Measurements from ENCODE around the gene HPX. TPM values are rescaled to one million over a fixed set of nuclear protein-coding genes. Genes with fewer than 3 reads are reported as not detected.

Gene HPX, protein sequence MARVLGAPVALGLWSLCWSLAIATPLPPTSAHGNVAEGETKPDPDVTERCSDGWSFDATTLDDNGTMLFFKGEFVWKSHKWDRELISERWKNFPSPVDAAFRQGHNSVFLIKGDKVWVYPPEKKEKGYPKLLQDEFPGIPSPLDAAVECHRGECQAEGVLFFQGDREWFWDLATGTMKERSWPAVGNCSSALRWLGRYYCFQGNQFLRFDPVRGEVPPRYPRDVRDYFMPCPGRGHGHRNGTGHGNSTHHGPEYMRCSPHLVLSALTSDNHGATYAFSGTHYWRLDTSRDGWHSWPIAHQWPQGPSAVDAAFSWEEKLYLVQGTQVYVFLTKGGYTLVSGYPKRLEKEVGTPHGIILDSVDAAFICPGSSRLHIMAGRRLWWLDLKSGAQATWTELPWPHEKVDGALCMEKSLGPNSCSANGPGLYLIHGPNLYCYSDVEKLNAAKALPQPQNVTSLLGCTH
- 1 to 10 TPM in 1 of 2 donors, under 1 TPM in 1; 0.58 to 1.3 TPM for total RNA-seq

DNA sequence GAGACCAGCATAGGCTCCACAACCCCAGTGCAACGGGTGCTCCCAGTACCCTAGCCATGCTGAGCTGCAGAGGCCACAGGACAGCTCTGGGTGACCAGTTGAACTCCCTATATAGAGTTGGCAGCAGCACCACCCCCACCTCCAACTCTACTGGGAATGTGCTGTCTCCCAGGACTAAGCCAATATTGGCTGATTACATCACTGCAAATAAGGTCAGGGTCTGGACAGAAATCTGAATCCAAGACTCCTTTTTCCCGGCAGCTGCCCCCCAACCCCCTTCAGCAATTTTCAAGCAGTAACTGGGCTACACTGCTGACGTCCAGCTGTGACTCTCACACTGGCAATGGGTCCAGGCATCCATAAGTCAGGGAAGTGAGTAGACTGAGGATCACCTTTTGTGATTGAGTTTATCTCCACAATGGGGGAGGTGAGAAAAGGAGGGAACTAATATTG, at the start of gene HPX:
HPX (minus strand) TSS at position 82 of the 453 bp plus-strand sequence; CDS start at position 58, 24 bp downstream.
- Mint-ChIP-seq H3K36me3 (ENCODE audit: low read depth) (no peaks in the 10 kb centered on the region), H3K4me3 (no peak within 1 kb of the TSS), H3K27me3 (no peaks in the 10 kb centered on the region), H3K27ac (no peak within 1 kb of the TSS), H3K4me1 (no peaks in the 10 kb centered on the region), H3K9me3 (no peaks in the 10 kb centered on the region)
- no peak for ATAC-seq (replicated peaks)

DNA sequence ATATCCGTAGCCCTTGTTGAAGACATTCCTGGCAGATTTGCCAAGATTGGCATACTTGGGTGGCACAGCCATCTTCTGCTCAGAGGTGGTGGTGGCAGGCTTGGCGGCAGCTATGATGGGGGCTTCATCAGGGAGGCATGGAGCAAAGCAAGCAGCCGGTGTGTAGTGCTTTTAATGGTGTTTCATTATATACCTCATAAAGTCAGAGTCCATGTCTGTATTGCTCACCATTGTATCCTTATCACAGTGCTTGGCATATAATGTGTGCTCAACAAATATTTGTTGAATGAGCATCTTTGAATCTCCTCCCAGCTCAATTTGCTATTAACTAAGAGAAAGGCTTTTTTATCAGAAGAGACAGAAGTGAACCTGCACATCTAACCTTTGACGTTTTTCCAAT, 48.5 kb upstream of the HPX start:
- Mint-ChIP-seq H3K4me3 (no peak overlapping the region), H3K4me1 (peaks cover under 1% of the 10 kb centered on the region), H3K36me3 (ENCODE audit: low read depth) (peaks cover 61% of the 10 kb centered on the region), H3K27ac (no peak overlapping the region), H3K9me3 (no peaks in the 10 kb centered on the region), H3K27me3 (no peaks in the 10 kb centered on the region)
- ATAC-seq (replicated peaks): no peak

DNA sequence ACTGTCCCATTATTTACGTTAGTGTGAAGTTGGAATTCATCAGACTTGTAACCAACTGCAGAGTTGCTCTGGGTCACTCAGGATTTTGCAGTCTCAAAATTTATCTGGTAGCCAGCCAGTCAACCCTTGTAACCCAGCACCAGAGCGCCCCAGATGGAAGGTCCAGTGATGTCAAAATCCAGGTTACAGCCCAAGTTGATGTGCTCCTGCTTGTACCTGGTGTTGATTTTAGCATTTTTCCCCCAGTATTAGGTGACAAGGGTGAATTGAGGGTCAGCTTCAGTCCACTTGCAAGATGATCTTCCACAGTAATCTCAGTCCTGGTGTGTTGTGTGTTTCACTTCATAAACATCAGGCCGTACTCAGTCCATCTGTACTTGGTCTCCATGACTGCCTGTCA, 48.0 kb upstream of the HPX start:
- no peak for ATAC-seq (replicated peaks)
- Mint-ChIP-seq H3K27ac (no peak overlapping the region), H3K36me3 (ENCODE audit: low read depth) (peaks cover 59% of the 10 kb centered on the region), H3K4me1 (no peaks in the 10 kb centered on the region), H3K27me3 (no peaks in the 10 kb centered on the region), H3K9me3 (no peaks in the 10 kb centered on the region), H3K4me3 (no peak overlapping the region)

DNA sequence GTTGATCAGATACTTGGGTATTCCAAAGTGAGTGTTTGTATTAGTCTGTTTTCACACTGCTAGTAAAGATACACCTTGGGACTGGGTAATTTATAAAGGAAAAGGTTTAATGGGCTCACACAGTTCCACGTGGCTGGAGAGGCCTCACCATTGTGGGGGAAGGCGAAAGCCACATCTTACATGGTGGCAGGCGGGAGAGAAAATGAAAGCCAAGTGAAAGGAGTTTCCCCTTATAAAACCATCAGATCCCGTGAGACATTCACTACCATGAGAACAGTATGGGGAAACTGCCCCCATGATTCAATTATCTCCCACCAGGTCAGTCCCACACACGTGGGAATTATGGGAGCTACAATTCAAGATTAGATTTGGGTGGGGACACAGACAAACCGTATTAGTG, 47.6 kb upstream of the HPX start:
- H3K4me3 Mint-ChIP-seq: no peak overlapping the region
- H3K27ac Mint-ChIP-seq: no peak overlapping the region
- H3K36me3 Mint-ChIP-seq (ENCODE audit: low read depth): peaks cover 59% of the 10 kb centered on the region
- no peak for ATAC-seq (replicated peaks)
- peaks cover 2% of the 10 kb centered on the region for H3K4me1 Mint-ChIP-seq
- no peaks in the 10 kb centered on the region for H3K9me3 Mint-ChIP-seq
- H3K27me3 Mint-ChIP-seq: no peaks in the 10 kb centered on the region

DNA sequence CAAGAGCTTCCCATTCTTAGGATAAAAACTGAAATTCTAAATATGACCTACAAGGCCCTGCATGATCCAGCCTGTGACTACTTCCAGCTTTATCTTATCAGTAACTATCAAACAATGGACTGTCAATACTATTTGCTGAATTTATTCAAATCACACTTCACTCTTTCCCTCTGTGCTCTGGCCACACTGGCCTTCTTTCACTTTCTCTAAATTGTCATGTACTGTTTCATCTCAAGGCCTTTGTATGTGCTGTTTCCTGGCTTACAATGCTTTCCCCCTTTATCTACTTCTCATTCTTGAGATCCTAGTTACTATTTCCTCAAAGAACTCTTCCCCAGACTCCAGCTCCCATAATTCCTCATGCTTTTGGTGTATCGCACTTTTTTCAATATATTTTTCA, 46.2 kb upstream of the HPX start:
- ATAC-seq (replicated peaks): no peak
- Mint-ChIP-seq H3K9me3 (no peaks in the 10 kb centered on the region), H3K27me3 (no peaks in the 10 kb centered on the region), H3K27ac (no peak overlapping the region), H3K4me3 (no peak overlapping the region), H3K4me1 (peaks cover 12% of the 10 kb centered on the region), H3K36me3 (ENCODE audit: low read depth) (peaks cover 58% of the 10 kb centered on the region)

DNA sequence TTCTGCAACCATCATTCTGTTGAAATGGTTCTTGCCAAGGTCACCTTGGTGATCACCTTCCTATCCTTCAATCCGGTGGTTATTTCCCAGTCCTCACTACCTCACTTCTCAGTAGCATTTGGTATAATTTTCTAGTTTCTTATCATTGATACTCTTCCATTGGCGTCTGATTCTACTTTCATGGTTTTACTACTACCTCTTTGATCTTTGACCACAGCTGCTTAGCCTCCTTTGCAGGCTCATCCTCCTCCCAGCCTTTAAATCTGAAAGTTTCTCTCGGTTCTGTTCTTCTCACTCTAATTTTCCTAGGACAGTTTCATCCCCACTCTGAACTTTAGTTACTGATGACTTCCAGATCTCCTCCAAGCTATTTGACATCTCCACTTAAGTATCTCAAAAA, 45.5 kb upstream of the HPX start:
- Mint-ChIP-seq H3K27ac (no peak overlapping the region), H3K27me3 (no peaks in the 10 kb centered on the region), H3K4me1 (peaks cover 12% of the 10 kb centered on the region), H3K4me3 (no peak overlapping the region), H3K9me3 (no peaks in the 10 kb centered on the region), H3K36me3 (ENCODE audit: low read depth) (peaks cover 55% of the 10 kb centered on the region)
- ATAC-seq (replicated peaks): peak; percentile 13

DNA sequence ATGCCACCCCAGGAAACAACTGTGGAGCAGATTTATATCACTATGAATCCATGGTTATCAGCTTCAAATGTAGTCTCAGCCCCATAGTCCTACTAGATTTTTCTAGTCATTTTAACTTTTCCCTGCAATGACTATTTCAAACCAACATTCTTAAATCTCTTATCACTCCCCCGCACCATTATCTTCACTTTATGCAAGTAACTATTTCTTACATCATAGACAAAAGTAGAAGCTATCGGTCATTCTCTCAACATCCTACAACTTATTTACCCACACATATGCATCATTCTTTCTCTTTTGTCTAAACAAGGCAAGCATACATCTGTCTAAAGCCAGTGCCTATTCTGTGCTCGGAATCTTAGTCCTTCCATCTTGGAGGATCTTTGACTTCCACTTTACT, 44.9 kb upstream of the HPX start:
- peaks cover 13% of the 10 kb centered on the region for H3K4me1 Mint-ChIP-seq
- H3K4me3 Mint-ChIP-seq: no peak overlapping the region
- no peaks in the 10 kb centered on the region for H3K9me3 Mint-ChIP-seq
- H3K27me3 Mint-ChIP-seq: no peaks in the 10 kb centered on the region
- no peak overlapping the region for H3K27ac Mint-ChIP-seq
- H3K36me3 Mint-ChIP-seq (ENCODE audit: low read depth): peaks cover 55% of the 10 kb centered on the region
- ATAC-seq (replicated peaks): no peak

DNA sequence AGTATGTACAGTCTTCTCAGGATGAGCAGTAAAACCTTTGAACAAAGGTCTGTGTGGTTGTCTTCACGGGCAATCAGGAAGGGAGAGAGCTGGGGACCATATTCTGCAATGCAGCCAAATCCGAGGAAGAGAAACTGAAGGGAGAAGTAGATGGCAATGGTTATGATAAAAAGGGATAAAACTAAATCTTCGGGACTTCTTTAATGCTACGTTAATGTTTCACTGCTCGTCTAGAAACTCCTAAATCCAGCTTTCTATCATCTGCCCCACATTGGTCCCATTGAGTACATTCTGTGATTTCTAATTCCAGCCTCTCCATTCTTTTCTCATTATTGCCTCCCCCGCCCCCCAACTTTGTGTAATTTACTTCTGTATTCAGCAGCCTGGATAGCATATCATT, 42.2 kb upstream of the HPX start:
- peaks cover 16% of the 10 kb centered on the region for H3K4me1 Mint-ChIP-seq
- no peaks in the 10 kb centered on the region for H3K9me3 Mint-ChIP-seq
- no peak for ATAC-seq (replicated peaks)
- peaks cover 54% of the 10 kb centered on the region for H3K36me3 Mint-ChIP-seq (ENCODE audit: low read depth)
- peak overlapping the region; percentile 92 for H3K4me3 Mint-ChIP-seq
- no peaks in the 10 kb centered on the region for H3K27me3 Mint-ChIP-seq
- peak overlapping the region; percentile 97 for H3K27ac Mint-ChIP-seq

DNA sequence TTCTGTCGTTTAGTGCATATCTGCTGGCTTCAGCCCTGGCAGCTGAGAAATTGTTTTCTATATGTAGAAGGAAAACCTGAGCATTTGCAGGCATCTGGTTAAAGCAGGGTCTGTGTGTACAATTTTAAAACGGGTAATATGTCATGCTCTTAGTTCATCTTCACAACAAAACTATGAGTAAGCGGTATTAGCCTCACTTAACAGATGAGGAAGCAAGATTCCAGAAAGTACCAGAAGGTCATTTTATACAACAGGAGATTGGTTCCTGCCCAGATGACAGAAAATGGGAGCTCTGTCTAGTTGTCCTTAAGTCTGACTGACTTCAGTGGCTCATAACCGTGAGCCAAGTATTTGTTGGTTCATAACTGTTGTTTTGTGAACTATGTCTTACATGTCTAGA, 41.7 kb upstream of the HPX start:
- Mint-ChIP-seq H3K27ac (peak overlapping the region; percentile 97), H3K4me3 (peak overlapping the region; percentile 92), H3K27me3 (no peaks in the 10 kb centered on the region), H3K9me3 (no peaks in the 10 kb centered on the region), H3K4me1 (peaks cover 16% of the 10 kb centered on the region), H3K36me3 (ENCODE audit: low read depth) (peaks cover 59% of the 10 kb centered on the region)
- ATAC-seq (replicated peaks): no peak

DNA sequence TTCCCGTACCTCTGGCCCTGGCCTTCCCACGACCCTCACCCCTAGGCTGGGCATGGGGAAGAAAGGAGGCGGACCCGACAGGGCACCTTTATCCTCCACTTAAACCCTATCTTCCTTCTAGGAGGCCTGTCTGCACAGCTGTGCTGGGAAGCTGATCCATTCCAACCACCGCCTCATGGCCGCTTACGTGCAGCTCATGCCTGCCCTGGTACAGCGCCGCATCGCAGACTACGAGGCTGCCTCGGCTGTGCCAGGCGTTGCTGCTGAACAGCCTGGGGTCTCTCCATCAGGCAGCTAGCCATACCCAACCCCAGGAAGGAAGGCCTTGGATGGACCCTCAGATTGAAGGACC, 41.1 kb upstream of the HPX start:
- peak overlapping the region; percentile 97 for H3K27ac Mint-ChIP-seq
- peak overlapping the region; percentile 92 for H3K4me3 Mint-ChIP-seq
- peaks cover 64% of the 10 kb centered on the region for H3K36me3 Mint-ChIP-seq (ENCODE audit: low read depth)
- H3K4me1 Mint-ChIP-seq: peaks cover 16% of the 10 kb centered on the region
- ATAC-seq (replicated peaks): no peak
- H3K27me3 Mint-ChIP-seq: no peaks in the 10 kb centered on the region
- no peaks in the 10 kb centered on the region for H3K9me3 Mint-ChIP-seq

DNA sequence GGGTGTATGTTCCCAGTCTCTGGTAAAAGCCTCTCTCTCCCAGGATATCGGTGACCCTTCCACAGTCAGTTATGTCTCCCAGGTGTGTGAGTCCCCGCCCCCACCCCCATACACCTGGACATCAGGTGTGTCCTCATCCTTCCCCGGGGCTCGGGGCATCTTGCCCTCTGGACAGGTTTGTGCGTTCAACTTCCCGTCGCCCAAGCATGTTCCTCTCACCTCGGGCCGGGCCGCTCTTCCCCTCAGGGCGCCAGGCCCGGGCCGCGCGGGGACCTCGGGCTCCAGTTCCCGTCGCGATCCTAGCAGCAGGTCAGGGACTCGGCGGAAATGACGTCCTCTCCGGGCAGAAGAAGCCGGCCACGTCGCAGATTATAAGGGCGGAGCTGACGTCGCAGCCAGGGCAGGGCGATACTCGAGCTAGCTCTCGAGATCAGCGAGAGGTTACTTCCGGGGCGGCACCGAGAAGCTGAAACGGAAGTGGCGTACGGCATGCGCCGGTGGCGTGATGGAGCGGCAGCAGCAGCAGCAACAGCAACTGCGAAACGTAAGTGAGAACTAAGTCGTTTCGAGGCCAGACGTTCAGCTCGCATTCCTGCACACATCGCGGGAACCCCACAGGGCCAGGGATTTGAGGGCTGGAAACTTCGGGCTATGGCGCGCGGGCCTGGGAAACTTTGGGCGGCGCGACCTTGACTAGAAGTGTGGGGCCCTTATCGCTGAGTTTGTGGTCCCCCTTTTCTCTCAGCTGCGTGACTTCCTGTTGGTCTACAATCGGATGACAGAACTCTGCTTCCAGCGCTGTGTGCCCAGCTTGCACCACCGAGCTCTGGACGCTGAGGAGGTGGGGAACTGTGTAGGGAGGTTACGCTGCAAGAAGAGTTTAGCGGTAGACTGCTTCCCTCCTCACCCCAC, 40.5 kb upstream of the HPX start, which contains the start of the genes ARFIP2 and TIMM10B:
ARFIP2 (minus strand) TSS at position 320 of the 912 bp plus-strand sequence. CDS start 910 bp downstream, outside the sequence.
TIMM10B (plus strand) TSS at position 490 of the 912 bp plus-strand sequence; CDS start at position 506, 16 bp downstream.
- Mint-ChIP-seq H3K27ac (peak within 1 kb of the TSS; percentile 97), H3K36me3 (ENCODE audit: low read depth) (peaks cover 70% of the 10 kb centered on the region), H3K4me3 (peak within 1 kb of the TSS; percentile 92), H3K4me1 (peaks cover 16% of the 10 kb centered on the region), H3K9me3 (no peaks in the 10 kb centered on the region), H3K27me3 (no peaks in the 10 kb centered on the region)
- peak; percentile 99 for ATAC-seq (replicated peaks)

DNA sequence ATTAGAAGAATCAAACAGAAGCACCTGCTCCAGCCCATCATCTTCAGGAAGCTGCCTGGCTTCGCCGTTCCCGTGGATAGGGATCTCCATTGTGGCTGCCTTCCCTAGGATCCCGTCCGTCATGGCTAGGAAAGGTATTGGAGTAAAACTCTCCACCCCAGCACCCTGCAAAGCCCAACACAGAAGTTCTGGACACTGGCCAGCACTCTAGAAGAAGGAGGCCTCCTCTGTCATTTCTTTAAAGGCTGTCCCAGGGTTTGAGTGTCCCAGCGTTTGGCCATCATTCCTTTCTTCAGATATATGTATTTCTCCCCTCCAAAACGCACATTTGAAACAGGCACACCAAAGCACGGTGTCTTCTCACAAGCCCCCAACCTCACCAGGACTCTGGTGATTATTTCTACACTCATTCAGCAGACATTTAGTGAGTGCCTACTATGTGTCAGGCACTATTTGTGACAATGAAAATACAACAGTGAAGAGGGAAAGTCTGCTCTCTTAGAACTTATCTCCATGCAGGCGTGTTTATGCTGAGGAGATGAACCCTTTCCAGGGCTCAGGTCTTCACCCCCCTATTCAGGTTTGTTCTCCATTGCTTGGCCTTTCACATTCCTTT, 39.6 kb upstream of the HPX start:
- H3K36me3 Mint-ChIP-seq (ENCODE audit: low read depth): peaks cover 70% of the 10 kb centered on the region
- H3K9me3 Mint-ChIP-seq: no peaks in the 10 kb centered on the region
- no peaks in the 10 kb centered on the region for H3K27me3 Mint-ChIP-seq
- H3K4me1 Mint-ChIP-seq: peaks cover 16% of the 10 kb centered on the region
- H3K27ac Mint-ChIP-seq: peak overlapping the region; percentile 97
- peak overlapping the region; percentile 92 for H3K4me3 Mint-ChIP-seq
- ATAC-seq (replicated peaks): no peak

DNA sequence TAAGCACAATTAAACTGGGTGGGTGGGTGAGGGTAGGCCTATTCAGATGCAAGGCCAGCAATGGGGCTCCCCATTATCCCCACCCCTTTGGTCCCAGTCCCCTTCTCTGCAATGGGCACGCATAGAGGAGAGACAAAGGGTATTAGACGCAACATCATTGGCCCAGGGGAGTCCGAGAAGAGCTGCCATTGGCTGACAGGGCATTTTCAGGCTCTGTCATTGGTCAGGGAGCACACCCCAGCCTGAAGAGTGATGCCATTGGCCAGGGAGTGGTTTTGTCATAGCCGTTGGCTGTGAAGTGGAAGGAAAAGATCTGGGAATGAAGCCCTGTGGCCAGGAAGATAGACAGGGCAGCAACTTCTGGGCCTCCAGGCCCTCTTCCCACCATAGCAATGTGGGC, 35.8 kb upstream of the HPX start:
- Mint-ChIP-seq H3K9me3 (no peaks in the 10 kb centered on the region), H3K27me3 (no peaks in the 10 kb centered on the region), H3K4me3 (no peak overlapping the region), H3K27ac (no peak overlapping the region), H3K36me3 (ENCODE audit: low read depth) (peaks cover 51% of the 10 kb centered on the region), H3K4me1 (peaks cover 10% of the 10 kb centered on the region)
- ATAC-seq (replicated peaks): no peak

DNA sequence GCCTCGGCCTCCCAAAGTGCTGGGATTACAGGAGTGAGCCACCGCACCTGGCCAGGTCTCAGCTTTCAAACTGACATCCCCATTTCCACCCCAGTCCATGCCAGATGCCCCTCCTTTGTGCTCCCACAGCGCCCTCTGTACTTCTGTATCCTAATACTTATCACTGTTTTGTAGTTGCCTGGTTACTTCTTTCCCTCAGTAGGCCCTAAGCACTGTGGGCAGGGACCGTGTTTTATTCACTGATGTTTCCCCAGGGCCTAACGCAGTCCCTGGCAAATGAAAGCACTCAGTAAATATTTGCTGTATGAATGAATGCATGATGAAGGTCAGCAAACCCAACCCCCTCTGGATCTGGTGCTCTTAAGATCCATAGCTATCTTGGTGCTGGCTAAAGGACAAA, 35.1 kb upstream of the HPX start:
- Mint-ChIP-seq H3K4me3 (no peak overlapping the region), H3K4me1 (peaks cover 10% of the 10 kb centered on the region), H3K27me3 (no peaks in the 10 kb centered on the region), H3K36me3 (ENCODE audit: low read depth) (peaks cover 45% of the 10 kb centered on the region), H3K9me3 (no peaks in the 10 kb centered on the region), H3K27ac (no peak overlapping the region)
- no peak for ATAC-seq (replicated peaks)
